HG02623 (cell line): ENCODE results near the gene SLC4A7.
A peak's percentile ranks its signal among the peaks of the same experiment; 100 is the strongest.
"Not testable (repeated sequence)": the region's sequence is repeated elsewhere in the genome, so short reads cannot be mapped to it uniquely, and the experiment has no call there.

ENCODE experiments used
- ATAC-seq: cut with Tn5 transposase; IDR thresholded peaks from one replicate; pipeline ENCODE4 v1.9.1; 2021; ENCODE audit warnings: moderate library complexity; ENCODE audit not compliant: unreplicated experiment

SLC4A7 gene

GRCh38 chr3:27488821-27489220 is 4.6 kb upstream of the SLC4A7 start:
- no peak for ATAC-seq

- no peak for ATAC-seq
Observed at GRCh38 chr3:27487383-27487782, 3.2 kb upstream of the SLC4A7 start.

GRCh38 chr3:27486336-27486735 is 2.2 kb upstream of the SLC4A7 start:
- no peak for ATAC-seq

- no peak for ATAC-seq
Observed at GRCh38 chr3:27485866-27486265, 1.7 kb upstream of the SLC4A7 start.

DNA sequence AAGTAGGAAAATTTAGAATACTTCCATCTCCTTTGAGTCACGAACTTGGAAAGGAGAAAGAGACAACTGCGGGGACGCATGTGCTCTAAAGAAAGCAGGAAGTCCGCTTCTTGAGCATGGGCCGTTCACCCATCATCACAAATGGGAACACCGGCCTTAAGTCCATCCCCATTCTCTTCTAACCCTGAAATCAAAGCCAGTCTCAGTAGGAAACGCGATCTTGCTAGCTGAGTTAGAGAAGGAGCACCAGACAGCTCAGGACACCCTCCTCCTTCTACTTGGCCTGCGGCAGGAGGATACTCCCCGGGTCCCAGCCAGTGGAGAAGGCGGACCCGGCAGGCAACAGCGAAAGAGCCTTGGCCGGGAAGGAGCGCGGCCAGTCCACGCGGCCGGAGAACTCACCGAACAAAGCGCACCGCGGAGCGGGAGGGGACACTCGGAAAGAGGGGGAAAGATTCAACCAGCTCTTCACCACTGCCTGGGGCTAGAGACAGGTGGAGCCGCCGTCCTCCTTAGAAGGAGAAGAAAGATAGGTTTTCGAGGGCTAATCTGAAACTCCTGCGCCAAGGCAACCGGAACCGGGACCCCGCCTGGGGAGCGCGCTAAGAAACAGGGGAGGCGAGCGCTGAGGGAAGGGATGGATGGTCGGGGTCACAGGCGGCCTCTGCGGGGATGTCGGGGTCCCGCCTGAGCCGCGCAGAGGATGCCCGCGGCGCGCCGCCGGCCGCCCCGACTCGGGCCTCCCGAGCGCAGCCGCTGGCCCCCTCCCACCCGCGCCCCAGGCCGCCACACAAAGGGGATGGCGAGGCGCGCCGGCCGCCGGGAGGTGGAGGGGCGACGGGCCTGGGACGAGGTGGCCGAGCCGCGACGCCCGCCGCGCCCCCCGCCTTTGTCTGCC is 818 bp downstream of the SLC4A7 start:
- peak; percentile 14 for ATAC-seq

DNA sequence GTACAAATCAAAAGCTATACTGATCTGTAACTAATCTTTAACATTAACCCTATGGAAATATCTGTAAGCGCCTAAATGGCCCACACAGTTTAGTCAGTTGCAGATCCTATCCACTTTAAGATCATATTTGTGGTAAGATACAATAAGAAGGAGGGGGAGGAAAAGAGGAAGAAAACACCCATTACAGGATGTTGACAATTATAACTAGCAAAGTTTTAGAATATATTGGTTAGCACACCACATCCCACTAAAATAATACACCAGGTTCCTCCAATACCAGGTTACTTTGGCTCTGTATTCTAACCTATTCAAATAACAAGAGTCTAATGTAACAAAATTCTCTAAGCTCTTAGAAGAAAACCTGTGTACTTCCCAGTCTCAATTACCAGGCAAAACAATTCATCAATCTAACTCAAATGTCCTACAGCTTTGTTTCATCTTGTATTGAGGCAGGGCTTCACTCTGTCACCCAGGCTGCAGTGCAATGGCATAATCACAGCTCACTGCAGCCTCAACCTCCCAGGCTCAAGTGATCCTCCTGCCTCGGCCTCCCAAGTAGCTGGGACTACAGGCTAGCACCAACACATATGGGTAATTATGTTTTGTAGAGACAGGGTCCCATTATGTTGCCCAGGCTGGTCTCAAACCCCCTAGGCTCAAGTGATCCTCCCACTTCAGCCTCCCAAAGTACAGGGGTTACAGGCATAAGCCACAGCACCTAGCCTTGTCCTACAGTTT is 4.2 kb downstream of the SLC4A7 start:
- ATAC-seq, result no peak

- ATAC-seq, result no peak
Observed at GRCh38 chr3:27471923-27472550, 12.1 kb downstream of the SLC4A7 start.

DNA sequence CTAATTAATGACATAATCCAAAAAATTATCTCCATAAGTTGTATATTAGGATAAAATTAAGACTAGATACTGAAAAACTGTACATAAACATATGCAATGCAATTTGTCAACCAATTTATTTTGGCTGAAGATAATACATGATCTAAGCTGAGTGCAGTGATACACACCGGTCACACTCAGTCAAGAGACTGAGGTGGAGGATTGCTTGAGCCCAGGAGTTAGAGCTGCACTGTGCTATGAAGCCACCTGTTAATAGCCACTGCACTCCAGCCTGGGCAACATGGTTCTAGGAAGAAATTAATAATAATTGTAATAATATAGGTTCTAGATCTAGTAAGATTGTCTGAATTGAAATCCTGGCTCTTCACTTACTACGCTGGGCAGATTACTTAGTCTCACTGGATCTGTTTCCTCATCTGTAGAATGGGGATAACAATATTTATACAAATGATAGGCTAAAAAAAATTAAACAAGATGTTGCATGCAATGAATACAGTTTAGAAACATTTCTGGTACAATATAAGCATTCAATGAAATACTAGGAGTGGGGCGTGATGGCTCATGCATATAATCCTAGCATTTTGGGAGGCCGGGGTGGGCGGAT is 15.8 kb downstream of the SLC4A7 start:
- no peak for ATAC-seq

GRCh38 chr3:27467545-27467944 is 16.6 kb downstream of the SLC4A7 start:
- peak; percentile 86 for ATAC-seq

- ATAC-seq, result no peak
Observed at GRCh38 chr3:27464646-27465045, 19.5 kb downstream of the SLC4A7 start.

DNA sequence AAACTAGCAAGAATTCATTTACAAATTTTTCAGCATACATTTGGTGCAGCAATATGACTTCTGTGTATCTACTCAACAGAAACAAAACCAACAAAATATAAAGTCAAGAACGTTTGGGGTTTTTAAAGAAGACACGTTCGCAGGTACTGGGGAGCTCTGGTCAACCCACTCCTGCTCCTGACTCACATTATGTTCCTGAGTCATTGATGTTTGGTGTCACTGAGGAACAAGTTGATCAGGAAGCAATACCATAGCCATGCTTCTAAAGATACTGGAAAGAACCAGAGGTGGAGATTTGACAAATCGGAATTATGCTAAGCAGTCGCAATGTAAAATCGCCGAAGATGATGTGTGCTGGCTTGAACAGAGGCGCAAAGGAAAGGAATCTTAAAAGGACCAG is 22.0 kb downstream of the SLC4A7 start:
- no peak for ATAC-seq

GRCh38 chr3:27458929-27459328 is 25.3 kb downstream of the SLC4A7 start:
- ATAC-seq, result no peak

- ATAC-seq, result no peak
Observed at GRCh38 chr3:27456554-27456953, 27.6 kb downstream of the SLC4A7 start.

GRCh38 chr3:27454914-27455313 is 29.3 kb downstream of the SLC4A7 start:
- ATAC-seq, result peak; percentile 69

DNA sequence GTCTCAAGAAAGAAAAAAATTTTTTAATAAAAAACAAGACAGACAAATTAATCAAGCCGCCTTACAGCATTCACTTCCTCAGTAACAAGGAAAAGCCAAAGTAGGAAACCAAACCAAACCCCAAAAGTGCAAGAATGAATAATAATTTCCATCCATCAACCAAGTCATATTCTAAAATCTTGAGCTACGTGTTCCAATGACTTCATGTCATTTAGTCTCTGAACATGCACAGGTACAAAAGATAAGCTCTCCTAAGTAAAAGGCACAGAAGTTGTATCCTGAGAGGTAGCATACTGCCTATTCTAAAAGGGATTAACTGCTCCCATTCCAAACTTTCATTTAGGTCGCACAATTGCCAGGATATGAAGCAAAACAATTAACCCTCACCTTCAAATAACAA is 29.7 kb downstream of the SLC4A7 start:
- ATAC-seq, result no peak

- no peak for ATAC-seq
Observed at GRCh38 chr3:27452368-27453090, 31.7 kb downstream of the SLC4A7 start.

DNA sequence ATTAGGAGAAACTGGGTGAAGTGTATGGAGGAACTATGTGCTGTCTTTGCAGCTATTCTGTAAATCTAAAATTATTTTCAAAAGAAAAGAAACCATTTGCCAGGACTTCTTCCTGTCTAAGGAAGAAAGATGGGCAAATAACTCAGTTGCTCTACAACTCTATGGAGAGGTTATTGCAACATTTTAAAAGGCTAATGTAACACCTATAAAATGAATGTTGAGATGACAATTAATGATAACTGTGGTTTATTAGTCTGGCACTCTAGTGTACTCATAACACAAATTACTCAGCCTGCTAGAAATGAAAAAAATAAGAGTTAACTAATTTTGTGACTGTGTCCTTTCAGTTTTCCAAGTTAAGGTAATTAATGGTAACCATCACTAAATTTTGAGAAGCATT is 32.3 kb downstream of the SLC4A7 start:
- no peak for ATAC-seq

DNA sequence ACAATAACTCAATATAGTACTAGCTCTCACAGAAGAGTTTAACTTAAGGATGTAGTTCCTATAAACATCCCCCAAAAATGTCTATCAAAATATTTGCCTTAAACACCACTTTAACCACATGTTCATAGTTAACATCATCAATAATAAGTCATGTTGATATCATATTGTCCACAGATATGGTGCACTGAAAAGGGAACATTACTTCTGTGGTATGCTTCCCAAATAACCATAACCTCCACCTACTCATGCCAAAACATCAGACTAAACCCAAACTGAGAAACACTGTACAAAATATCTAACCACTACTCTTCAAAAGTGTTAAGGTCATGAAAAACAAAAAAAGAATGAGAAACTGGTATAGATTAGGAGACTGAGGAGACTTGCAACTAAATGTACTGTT is 32.9 kb downstream of the SLC4A7 start:
- no peak for ATAC-seq

DNA sequence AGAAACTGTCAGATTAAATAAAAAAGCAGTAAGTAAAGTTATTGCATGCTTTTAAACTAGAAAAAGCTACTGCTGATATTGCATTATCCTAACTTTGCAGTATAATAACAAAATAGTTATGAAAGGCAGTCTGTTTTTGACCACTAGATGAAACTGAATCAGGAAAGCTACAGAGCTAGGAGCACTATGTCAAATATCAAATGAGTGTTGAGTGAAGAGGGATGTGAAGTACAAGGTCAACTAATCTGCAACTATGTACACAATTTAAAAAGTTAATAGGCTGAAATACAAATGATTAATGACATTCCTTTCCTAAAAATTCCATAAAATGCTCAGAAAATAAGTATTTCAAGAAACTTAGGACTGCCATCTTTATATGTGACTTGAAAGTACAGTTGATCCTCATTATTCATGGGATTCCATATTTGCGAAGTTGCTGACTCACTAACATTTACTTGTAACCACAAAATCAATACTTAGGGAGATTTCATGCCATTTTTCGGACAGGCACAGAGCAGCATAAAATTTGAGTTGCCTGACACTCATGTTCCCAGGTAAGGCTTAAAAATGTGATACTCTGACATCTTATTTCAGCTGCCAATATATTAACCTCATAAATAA is 34.5 kb downstream of the SLC4A7 start:
- ATAC-seq, result no peak

DNA sequence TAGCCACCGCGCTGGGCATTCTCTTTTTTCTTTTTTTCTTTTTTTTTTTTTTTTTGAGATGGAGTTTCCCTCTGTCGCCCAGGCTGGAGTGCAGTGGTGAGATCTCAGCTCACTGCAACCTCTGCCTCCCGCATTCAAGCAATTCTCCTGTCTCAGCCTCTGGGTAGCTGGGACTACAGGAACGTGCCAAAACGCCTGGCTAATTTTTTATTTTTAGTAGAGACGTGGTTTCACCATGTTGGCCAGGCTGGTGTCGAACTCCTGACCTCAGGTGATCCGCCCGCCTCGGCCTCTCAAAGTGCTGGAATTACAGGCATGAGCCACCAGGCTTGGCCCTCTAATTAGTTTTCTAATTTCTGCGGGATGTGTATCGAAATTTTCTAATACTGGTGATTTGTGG is 41.2 kb downstream of the SLC4A7 start:
- not testable (repeated sequence) for ATAC-seq
